Activated naive CD4-positive, alpha-beta T cell treated with anti-CD3 and anti-CD28 coated beads, Interleukin-2, amount 10 ng/mL, durations not matched to agents 7 days and 5 days (primary cell): ENCODE results near the gene BCL2L12.

Source experiments
- CTCF ChIA-PET: fragments of 350-600 bp; sonication (Branson Sonifier 250); formaldehyde crosslinking; loops from one replicate; lab custom pipeline; 2021; ENCODE audit warnings: antibody characterized with exemption; lab: Charles Lee
- DNase-seq: peaks from one replicate; pipeline ENCODE4 v3.0.0-alpha.2; 2020
- H3K27ac Mint-ChIP-seq: one replicate; pipeline ENCODE4 v1.8.0; 2021; ENCODE audit warnings: mild to moderate bottlenecking, moderate library complexity, mixed read lengths
- H3K27me3 Mint-ChIP-seq: one replicate; pipeline ENCODE4 v1.8.0; 2021; ENCODE audit warnings: mild to moderate bottlenecking, mixed read lengths
- H3K36me3 Mint-ChIP-seq: one replicate; pipeline ENCODE4 v1.8.0; 2021; ENCODE audit warnings: mixed read lengths
- H3K4me1 Mint-ChIP-seq: one replicate; pipeline ENCODE4 v1.8.0; 2021; ENCODE audit warnings: mixed read lengths
- H3K4me3 Mint-ChIP-seq: one replicate; pipeline ENCODE4 v1.8.0; 2021; ENCODE audit warnings: mild to moderate bottlenecking, moderate library complexity, mixed read lengths
- H3K9me3 Mint-ChIP-seq: one replicate; pipeline ENCODE4 v1.8.0; 2021; ENCODE audit warnings: mixed read lengths

BCL2L12 gene

DNA sequence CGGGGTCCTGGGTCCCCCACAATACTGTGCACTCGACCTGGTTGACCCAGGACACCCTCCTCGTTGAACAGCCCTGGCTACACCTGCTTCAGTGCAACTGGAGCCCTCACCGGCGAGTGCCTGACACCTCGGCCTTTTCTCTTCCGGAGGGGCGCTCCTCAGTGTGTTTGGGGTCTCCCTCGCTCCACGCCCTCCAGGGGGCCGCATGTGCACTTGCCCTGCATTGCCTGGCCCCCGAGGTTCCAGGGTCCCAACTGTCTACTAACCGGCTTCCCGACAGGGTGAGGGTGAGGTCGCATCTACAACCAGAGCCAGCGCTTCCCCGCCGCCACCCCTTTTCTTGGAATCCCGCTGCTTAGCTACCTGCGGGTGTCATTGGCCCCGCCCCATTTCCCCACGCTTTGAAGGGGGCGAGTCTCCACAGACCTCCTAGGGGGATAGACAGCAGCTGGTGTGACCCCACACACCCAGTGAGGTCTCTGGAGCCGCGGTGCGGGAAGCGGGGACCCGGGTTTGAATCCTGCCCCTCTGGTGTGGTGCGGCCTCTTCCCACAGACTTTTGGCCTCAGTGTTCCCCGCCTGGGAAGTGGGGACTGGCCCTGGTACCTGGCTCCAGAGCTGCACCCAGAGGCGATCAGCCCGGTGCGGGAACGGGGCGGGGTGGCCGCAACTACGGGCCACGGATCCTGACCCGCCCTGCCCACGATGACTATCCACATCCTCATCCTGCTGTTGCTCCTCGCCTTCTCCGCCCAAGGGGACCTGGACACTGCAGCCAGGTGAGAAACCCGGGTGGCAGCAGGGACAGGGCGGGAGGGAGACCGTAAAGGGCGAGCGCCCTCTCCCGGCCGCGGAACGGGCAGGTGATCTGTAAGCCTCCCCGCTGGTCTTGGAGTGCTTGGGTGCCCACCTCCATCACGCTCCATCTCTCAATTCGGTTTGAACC, 23.7 kb downstream of the BCL2L12 start, which contains the start of gene ADM5:
Gene ADM5, plus strand, starts transcription at position 462 of the 946 bp plus-strand sequence. Its CDS starts 244 bp downstream, at position 706.
- peak; percentile 51 for DNase-seq
- H3K9me3 Mint-ChIP-seq = no peaks in the 10 kb centered on the region
- H3K4me3 Mint-ChIP-seq = peak within 1 kb of the TSS; percentile 75
- peak within 1 kb of the TSS; percentile 46 for H3K27ac Mint-ChIP-seq
- CTCF ChIA-PET = interaction anchor here (0.7 to 0.9 kb wide), 2 partner anchors 24 to 28 kb away, joined by 3 read pairs; no protein-coding TSS in a partner anchor
- peaks cover 41% of the 10 kb centered on the region for H3K27me3 Mint-ChIP-seq
- peaks cover 29% of the 10 kb centered on the region for H3K36me3 Mint-ChIP-seq
- peaks cover 35% of the 10 kb centered on the region for H3K4me1 Mint-ChIP-seq

DNA sequence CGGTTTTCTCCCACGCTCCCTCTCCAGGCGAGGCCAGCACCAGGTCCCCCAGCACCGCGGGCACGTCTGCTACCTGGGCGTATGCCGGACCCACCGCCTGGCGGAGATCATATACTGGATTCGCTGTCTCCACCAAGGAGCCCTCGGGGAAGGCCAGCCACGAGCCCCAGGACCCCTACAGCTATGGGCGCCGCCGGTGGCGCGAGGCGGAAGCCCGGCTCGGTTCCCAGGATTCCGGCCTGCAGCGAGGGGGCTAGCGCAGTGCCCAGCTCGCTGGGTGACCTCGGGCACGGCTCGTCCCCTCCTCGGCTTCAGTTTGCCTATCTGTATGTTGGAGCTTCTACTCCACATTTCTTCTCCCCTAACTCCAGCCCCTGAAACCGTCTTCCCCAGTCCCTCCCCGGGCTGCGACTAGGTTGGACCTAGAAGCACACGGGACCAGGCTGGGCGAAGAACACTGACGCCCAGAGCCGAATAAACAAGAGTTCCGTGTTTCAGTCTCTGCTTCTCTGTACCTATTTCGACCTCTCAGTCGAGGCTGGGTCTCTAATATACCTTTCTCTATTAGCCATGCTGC, 24.4 kb downstream of the BCL2L12 start:
- no peak overlapping the region for H3K27ac Mint-ChIP-seq
- H3K4me3 Mint-ChIP-seq = peak overlapping the region; percentile 75
- H3K27me3 Mint-ChIP-seq = peaks cover 46% of the 10 kb centered on the region
- no peaks in the 10 kb centered on the region for H3K9me3 Mint-ChIP-seq
- H3K4me1 Mint-ChIP-seq = peaks cover 35% of the 10 kb centered on the region
- CTCF ChIA-PET = no interaction called here
- H3K36me3 Mint-ChIP-seq = peaks cover 25% of the 10 kb centered on the region
- DNase-seq = no peak

DNA sequence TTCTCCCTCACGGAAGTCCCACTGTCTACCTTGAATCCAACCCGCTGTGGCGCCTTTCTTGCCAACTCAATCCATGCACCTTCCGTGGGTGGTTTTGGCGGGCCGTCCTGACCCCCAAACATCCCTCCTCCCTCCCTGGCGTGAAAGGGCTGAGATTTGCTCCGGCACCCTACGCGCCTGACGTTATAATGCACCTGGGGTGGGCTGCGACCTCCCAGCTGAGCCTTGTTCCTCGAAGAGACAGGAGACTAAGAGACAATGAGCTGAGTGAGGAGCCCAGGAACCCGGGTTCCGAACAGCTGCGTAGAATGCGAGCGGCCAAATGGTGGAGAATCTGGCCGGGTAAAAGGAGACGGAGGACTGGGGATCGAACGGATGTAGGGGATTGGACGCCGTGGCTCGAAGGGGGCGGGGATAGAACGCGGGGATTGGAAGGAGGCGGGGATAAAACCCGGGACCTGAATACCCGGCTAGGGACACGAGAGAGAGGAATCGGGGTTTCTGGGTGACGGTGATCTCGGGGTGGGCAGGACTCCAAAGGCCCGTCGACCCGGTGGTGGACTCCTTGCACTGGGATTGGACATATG, 25.0 kb downstream of the BCL2L12 start, which contains the start of gene CPT1C:
Gene CPT1C, plus strand, starts transcription at position 461 of the 587 bp plus-strand sequence. CDS start 1,137 bp downstream, outside the sequence.
- H3K4me1 Mint-ChIP-seq = peaks cover 35% of the 10 kb centered on the region
- peak; percentile 77 for DNase-seq
- H3K4me3 Mint-ChIP-seq = peak within 1 kb of the TSS; percentile 75
- CTCF ChIA-PET = interaction anchor here (0.9 kb wide), 1 partner anchor 60 kb away, joined by 3 read pairs; no protein-coding TSS in a partner anchor
- H3K36me3 Mint-ChIP-seq = peaks cover 20% of the 10 kb centered on the region
- H3K27ac Mint-ChIP-seq = no peak within 1 kb of the TSS
- peaks cover 46% of the 10 kb centered on the region for H3K27me3 Mint-ChIP-seq
- H3K9me3 Mint-ChIP-seq = no peaks in the 10 kb centered on the region

DNA sequence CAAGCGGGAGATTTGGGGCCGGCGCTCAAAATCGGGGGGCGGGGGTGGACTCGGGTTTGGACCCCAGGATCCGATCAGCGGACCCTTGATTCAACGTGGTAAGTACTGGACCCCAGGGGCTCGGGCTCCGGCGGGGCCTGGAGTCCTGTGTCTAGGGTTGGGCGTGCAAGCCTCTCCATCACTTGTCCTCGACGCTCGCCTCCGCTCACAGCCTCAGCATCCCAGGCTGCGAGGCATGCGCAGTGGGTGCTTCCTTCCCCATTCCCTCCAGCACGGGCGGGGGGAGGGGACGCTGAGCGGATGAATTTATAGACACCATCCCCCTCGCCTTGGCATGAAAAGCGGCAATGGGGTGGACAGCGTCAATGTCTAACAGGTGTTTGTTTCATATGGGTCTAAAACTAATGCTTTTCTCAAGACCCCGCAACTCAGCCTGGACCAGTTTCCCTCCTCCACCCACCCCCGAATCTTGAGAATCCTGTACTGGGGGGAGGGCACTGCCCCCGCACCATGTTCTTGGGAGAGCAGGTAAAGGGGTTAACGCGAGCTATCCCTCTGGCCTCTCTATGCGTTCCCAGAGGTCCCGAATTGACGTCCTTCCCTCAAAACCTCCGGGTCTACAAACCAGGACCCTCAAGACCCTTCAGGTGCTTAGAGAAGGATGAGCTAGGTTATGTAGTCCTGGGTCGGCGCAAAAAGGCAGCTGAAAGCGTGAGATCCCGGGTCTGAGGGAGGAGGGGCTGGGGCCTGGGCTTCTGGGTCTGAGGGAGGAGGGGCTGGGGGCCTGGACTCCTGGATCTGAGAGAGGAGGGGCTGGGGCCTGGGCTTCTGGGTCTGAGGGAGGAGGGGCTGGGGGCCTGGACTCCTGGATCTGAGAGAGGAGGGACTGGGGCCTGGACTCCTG, 25.8 kb downstream of the BCL2L12 start:
- CTCF ChIA-PET = interaction anchor here (0.8 to 0.9 kb wide), 2 partner anchors 11 to 59 kb away, joined by 3 read pairs; no protein-coding TSS in a partner anchor
- peaks cover 46% of the 10 kb centered on the region for H3K27me3 Mint-ChIP-seq
- H3K36me3 Mint-ChIP-seq = peaks cover 19% of the 10 kb centered on the region
- H3K9me3 Mint-ChIP-seq = no peaks in the 10 kb centered on the region
- H3K4me1 Mint-ChIP-seq = peaks cover 35% of the 10 kb centered on the region
- peak; percentile 50 for DNase-seq
- H3K27ac Mint-ChIP-seq = no peak overlapping the region
- peak overlapping the region; percentile 75 for H3K4me3 Mint-ChIP-seq

DNA sequence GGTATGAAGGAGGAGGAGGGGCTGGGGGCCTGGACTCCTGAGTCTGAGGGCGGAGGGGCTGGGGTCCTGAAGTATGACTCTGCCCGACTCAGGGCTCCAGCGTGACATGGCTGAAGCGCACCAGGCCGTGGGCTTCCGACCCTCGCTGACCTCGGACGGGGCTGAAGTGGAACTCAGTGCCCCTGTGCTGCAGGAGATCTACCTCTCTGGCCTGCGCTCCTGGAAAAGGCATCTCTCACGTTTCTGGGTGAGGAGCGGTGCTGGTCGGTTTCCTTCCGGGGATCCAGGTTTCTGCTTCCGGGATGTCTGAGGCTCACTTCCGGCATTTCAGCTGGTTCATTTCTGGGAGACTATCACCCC, 26.4 kb downstream of the BCL2L12 start:
- no peak overlapping the region for H3K27ac Mint-ChIP-seq
- peak overlapping the region; percentile 3 for H3K4me3 Mint-ChIP-seq
- no peaks in the 10 kb centered on the region for H3K9me3 Mint-ChIP-seq
- DNase-seq = no peak
- H3K36me3 Mint-ChIP-seq = peaks cover 16% of the 10 kb centered on the region
- CTCF ChIA-PET = interaction anchor here (0.8 kb wide), 1 partner anchor 11 kb away, joined by 3 read pairs; no protein-coding TSS in a partner anchor
- peaks cover 32% of the 10 kb centered on the region for H3K4me1 Mint-ChIP-seq
- H3K27me3 Mint-ChIP-seq = peaks cover 50% of the 10 kb centered on the region

DNA sequence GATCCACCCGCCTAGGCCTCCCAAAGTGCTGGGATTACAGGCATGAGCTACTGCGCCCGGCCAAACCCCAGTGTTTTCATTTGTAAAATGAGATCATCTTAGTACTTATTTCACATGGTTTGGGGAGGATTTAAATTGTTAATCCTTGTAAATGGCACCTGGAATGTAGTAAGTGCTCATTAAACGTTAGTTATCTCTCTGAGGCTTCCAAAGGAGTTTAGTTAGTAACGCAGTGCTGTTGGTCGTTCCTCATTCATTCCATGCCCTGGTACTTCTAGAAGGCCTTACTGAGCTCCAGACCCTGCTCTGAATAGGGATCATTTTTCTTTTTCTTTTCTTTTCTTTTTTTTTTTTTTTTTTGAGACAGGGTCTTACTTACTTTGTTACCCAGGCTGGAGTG, 30.4 kb downstream of the BCL2L12 start:
- peaks cover 45% of the 10 kb centered on the region for H3K27me3 Mint-ChIP-seq
- H3K9me3 Mint-ChIP-seq = no peaks in the 10 kb centered on the region
- no peaks in the 10 kb centered on the region for H3K36me3 Mint-ChIP-seq
- no peak for DNase-seq
- CTCF ChIA-PET = no interaction called here
- no peak overlapping the region for H3K4me3 Mint-ChIP-seq
- H3K4me1 Mint-ChIP-seq = peaks cover 10% of the 10 kb centered on the region
- H3K27ac Mint-ChIP-seq = no peak overlapping the region

DNA sequence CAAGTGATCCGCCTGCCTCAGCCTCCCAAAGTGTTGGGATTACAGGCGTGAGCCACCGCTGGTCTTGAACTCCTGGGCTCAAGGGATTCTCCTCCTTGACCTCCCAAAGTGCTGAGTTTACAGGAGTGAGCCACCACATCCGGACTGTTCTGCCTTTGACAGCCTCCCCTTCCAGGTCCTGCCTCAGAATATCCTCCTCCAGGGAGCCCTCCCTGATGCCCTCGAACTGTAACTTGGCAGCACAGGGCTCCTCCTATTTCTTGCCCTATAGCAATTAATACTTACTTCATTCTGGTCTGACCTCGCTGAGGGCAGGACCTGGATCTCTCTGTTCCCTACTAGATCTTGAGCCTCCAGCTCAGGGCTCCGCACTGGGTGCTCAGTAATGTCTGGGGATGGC, 31.1 kb downstream of the BCL2L12 start:
- CTCF ChIA-PET = no interaction called here
- no peaks in the 10 kb centered on the region for H3K9me3 Mint-ChIP-seq
- H3K4me1 Mint-ChIP-seq = peaks cover 3% of the 10 kb centered on the region
- no peak overlapping the region for H3K4me3 Mint-ChIP-seq
- no peak for DNase-seq
- no peaks in the 10 kb centered on the region for H3K36me3 Mint-ChIP-seq
- peaks cover 43% of the 10 kb centered on the region for H3K27me3 Mint-ChIP-seq
- H3K27ac Mint-ChIP-seq = no peak overlapping the region

DNA sequence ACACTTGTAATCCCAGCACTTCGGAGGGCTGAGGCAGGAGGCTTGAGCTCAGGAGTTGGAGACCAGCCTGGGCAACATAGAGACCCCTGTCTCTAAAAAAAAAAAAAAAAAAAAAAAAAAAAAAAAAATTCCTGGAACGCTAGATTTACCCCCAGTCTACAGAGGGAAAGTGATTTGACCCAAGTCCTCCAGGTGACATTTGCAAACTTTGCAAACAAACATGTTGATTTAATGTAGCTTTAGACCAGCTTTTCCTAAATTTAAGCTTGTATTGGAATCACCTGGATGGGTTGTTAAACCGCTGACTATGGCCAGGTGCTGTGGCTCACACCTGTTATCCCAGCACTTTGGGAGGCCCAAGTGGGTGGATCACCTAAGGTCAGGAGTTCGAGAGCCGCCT, 33.6 kb downstream of the BCL2L12 start:
- Mint-ChIP-seq H3K27ac (no peak overlapping the region), H3K4me1 (no peaks in the 10 kb centered on the region), H3K36me3 (no peaks in the 10 kb centered on the region), H3K27me3 (peaks cover 36% of the 10 kb centered on the region), H3K4me3 (no peak overlapping the region), H3K9me3 (no peaks in the 10 kb centered on the region)
- CTCF ChIA-PET = no interaction called here
- DNase-seq = no peak

DNA sequence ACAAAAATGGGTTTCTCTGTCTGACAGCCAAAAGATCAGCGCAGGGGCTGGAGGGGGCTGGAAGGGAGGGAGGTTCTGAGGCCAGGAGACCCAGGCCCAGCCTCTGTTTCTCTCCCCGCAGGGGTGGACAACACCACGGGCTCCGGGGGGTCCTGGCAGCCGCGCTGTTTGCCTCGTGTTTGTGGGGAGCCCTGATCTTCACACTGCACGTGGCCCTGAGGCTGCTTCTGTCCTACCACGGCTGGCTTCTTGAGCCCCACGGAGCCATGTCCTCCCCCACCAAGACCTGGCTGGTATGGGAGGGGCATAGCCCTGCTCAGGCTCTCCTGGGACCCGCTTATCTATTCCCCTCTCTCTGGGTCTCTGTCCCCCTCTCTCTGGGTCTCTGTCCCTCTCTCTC, 34.8 kb downstream of the BCL2L12 start:
- CTCF ChIA-PET = no interaction called here
- DNase-seq = no peak
- H3K27me3 Mint-ChIP-seq = peaks cover 34% of the 10 kb centered on the region
- H3K36me3 Mint-ChIP-seq = no peaks in the 10 kb centered on the region
- H3K4me3 Mint-ChIP-seq = no peak overlapping the region
- H3K4me1 Mint-ChIP-seq = no peaks in the 10 kb centered on the region
- no peaks in the 10 kb centered on the region for H3K9me3 Mint-ChIP-seq
- no peak overlapping the region for H3K27ac Mint-ChIP-seq

DNA sequence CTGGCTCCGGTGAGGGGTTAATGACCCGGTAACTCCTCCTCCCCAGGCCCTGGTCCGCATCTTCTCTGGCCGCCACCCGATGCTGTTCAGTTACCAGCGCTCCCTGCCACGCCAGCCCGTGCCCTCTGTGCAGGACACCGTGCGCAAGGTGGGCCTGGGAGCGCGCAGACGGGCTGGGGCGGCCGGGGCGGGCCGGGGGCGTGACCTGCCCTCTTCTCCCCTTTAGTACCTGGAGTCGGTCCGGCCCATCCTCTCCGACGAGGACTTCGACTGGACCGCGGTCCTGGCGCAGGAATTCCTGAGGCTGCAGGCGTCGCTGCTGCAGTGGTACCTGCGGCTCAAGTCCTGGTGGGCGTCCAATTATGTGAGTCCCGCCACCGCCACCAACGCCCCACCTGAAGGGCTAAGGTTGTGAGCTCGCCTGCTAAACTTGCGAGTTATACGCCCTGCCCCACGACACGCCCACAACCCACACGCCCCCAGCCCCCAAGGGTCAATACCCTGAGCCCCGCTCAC, 35.6 kb downstream of the BCL2L12 start:
- H3K36me3 Mint-ChIP-seq = no peaks in the 10 kb centered on the region
- H3K27ac Mint-ChIP-seq = no peak overlapping the region
- CTCF ChIA-PET = no interaction called here
- no peaks in the 10 kb centered on the region for H3K9me3 Mint-ChIP-seq
- H3K4me1 Mint-ChIP-seq = no peaks in the 10 kb centered on the region
- H3K4me3 Mint-ChIP-seq = no peak overlapping the region
- no peak for DNase-seq
- peaks cover 34% of the 10 kb centered on the region for H3K27me3 Mint-ChIP-seq

DNA sequence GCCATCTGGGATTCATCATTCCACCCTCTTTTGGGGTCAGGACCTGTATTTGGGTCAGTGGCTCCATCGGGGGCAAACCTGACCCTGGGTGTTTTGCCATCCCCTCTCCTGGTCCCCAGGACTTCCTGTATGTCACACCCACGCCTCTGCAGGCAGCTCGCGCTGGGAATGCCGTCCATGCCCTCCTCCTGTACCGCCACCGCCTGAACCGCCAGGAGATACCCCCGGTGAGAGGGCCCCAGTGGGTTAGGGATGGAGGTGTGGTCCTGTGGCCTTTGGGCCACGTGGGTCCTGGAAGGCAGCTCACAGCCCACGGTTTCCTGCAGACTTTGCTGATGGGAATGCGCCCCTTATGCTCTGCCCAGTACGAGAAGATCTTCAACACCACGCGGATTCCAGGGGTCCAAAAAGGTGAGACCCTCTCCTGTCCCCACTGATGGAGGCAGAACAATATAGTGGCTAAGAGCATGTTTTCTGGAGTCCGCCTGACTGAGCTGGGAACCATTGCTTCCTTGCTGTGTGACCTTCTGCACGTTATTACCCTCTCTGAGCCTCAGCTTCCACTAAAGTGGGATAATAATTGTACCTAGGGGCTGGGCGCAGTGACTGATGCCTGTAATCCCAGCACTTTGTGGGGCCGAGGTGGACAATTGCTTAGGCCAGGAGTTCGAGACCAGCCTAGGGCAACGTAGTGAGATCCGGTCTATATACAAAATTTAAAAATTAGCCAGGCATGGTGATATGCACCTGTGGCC, 39.3 kb downstream of the BCL2L12 start:
- Mint-ChIP-seq H3K4me3 (no peak overlapping the region), H3K27ac (no peak overlapping the region), H3K9me3 (no peaks in the 10 kb centered on the region), H3K4me1 (no peaks in the 10 kb centered on the region), H3K27me3 (peaks cover 36% of the 10 kb centered on the region), H3K36me3 (no peaks in the 10 kb centered on the region)
- CTCF ChIA-PET = interaction anchor here (1.0 kb wide), 1 partner anchor 13 kb away, joined by 3 read pairs; no protein-coding TSS in a partner anchor
- DNase-seq = no peak

DNA sequence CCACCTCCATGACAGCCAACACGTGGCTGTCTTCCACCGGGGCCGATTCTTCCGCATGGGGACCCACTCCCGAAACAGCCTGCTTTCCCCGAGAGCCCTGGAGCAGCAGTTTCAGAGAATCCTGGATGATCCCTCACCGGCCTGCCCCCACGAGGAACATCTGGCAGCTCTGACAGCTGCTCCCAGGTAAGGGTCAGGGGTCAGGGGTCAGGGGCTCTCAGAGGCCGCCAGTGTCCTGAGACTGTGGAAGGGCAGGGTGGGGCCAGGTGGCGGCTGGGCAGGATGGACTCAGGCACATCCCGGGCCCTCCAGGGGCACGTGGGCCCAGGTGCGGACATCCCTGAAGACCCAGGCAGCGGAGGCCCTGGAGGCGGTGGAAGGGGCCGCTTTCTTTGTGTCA, 40.2 kb downstream of the BCL2L12 start:
- no peaks in the 10 kb centered on the region for H3K9me3 Mint-ChIP-seq
- CTCF ChIA-PET = no interaction called here
- no peaks in the 10 kb centered on the region for H3K4me1 Mint-ChIP-seq
- H3K36me3 Mint-ChIP-seq = no peaks in the 10 kb centered on the region
- peaks cover 38% of the 10 kb centered on the region for H3K27me3 Mint-ChIP-seq
- no peak overlapping the region for H3K27ac Mint-ChIP-seq
- no peak overlapping the region for H3K4me3 Mint-ChIP-seq
- no peak for DNase-seq
